SK-N-SH (cell line): ENCODE measurements around the gene ADTRP. TPM values are rescaled to one million over a fixed set of nuclear protein-coding genes. Genes with fewer than 3 reads are reported as not detected.

Source experiments
- CTCF ChIA-PET: fragments of 300-600, 350-600 bp; formaldehyde crosslinking; extraction: SDS; loops from one replicate; lab custom pipeline; 2021; lab: Yijun Ruan, JAX
- POLR2A ChIA-PET: fragments of 350-600 bp; sonication (Branson Sonifier 250); formaldehyde crosslinking; extraction: SDS; loops from one replicate; lab custom pipeline; 2020; ENCODE audit warnings: antibody characterized with exemption, inconsistent platforms; lab: Yijun Ruan, JAX
- DNase-seq: peaks from one replicate; pipeline ENCODE4 v3.0.0; 2012
- H2AFZ ChIP-seq: fragments of 200-600 bp; sonication (generic); 2 replicates; pipeline ENCODE4 v1.8.1; 2016; ENCODE audit warnings: antibody characterized with exemption, mild to moderate bottlenecking, low read depth
- H3F3A ChIP-seq: fragments of 200-600 bp; sonication (generic); replicated peaks from 2 replicates; pipeline ENCODE3; 2016; ENCODE audit warnings: antibody characterized with exemption, mild to moderate bottlenecking; ENCODE audit not compliant: insufficient read depth
- H3K27ac ChIP-seq, 2 experiments: fragments of 200-500 bp in 1 of 2; fragments of 200-600 bp in 1 of 2; sonication (Bioruptor generic) in 1 of 2; sonication (generic), shearing (Covaris generic) in 1 of 2; 2 replicates each; pipeline versions ENCODE4 v1.5.1 to v1.6.1; 2014 to 2016; ENCODE audit warnings: low read depth in 2 of 2, inconsistent platforms in 1 of 2, low read length in 1 of 2, mild to moderate bottlenecking in 1 of 2, mixed read lengths in 1 of 2
- H3K27me3 ChIP-seq: fragments of 200-600 bp; sonication (generic), shearing (Covaris generic); 2 replicates; pipeline ENCODE4 v1.6.1; 2016; ENCODE audit warnings: mixed run types; ENCODE audit not compliant: insufficient read depth
- H3K36me3 ChIP-seq, 2 experiments: fragments of 200-500 bp in 1 of 2; fragments of 200-600 bp in 1 of 2; sonication (Bioruptor generic) in 1 of 2; sonication (generic) in 1 of 2; replicated peaks in 1 of 2; 2 replicates each; pipeline versions ENCODE3 to v1.5.1; 2014 to 2016; ENCODE audit warnings: low read length in 1 of 2, mild to moderate bottlenecking in 1 of 2; ENCODE audit not compliant: insufficient read depth in 2 of 2, control insufficient read depth in 1 of 2
- H3K4me1 ChIP-seq, 2 experiments: fragments of 200-500 bp in 1 of 2; fragments of 200-600 bp in 1 of 2; sonication (Bioruptor generic) in 1 of 2; sonication (generic), shearing (Covaris generic) in 1 of 2; 2 replicates each; pipeline versions ENCODE4 v1.5.1 to v1.6.1; 2014 to 2016; ENCODE audit warnings: low read depth in 1 of 2, low read length in 1 of 2, mixed run types in 1 of 2; ENCODE audit not compliant: insufficient read depth in 2 of 2, control insufficient read depth in 1 of 2
- H3K4me2 ChIP-seq: fragments of 200-600 bp; sonication (generic), shearing (Covaris generic); 2 replicates; pipeline ENCODE4 v1.6.1; 2017; ENCODE audit warnings: mixed run types
- H3K4me3 ChIP-seq, 2 experiments: fragments of 200-500 bp in 1 of 2; fragments of 200-600 bp in 1 of 2; sonication (Bioruptor generic) in 1 of 2; sonication (generic), shearing (Covaris generic) in 1 of 2; 2 replicates each; pipeline versions ENCODE4 v1.5.1 to v1.8.1; 2014 to 2016; ENCODE audit warnings: low read depth in 2 of 2, inconsistent platforms in 1 of 2, low read length in 1 of 2, mild to moderate bottlenecking in 1 of 2, mixed read lengths in 1 of 2, moderate library complexity in 1 of 2
- H3K79me2 ChIP-seq: fragments of 200-600 bp; sonication (generic); 2 replicates; pipeline ENCODE4 v1.8.1; 2017; ENCODE audit warnings: mild to moderate bottlenecking; ENCODE audit not compliant: insufficient read depth
- H3K9ac ChIP-seq: fragments of 200-600 bp; sonication (generic); 2 replicates; pipeline ENCODE4 v1.6.1; 2017; ENCODE audit warnings: mixed run types
- H3K9me2 ChIP-seq: fragments of 200-600 bp; sonication (generic); 2 replicates; pipeline ENCODE4 v1.6.1; 2017; ENCODE audit warnings: mixed run types
- H3K9me3 ChIP-seq: fragments of 200-600 bp; sonication (generic); 2 replicates; pipeline ENCODE4 v1.6.1; 2017; ENCODE audit warnings: mixed run types, mild to moderate bottlenecking, moderate library complexity
- H4K20me1 ChIP-seq: fragments of 200-600 bp; sonication (generic); 2 replicates; pipeline ENCODE4 v1.6.1; 2017; ENCODE audit warnings: mild to moderate bottlenecking, mixed run types; ENCODE audit not compliant: insufficient read depth
- CTCF ChIP-seq: fragments of 200-600 bp; sonication (generic); IDR thresholded peaks from 2 replicates; pipeline ENCODE4 v1.6.1; 2017; ENCODE audit warnings: antibody characterized with exemption, mild to moderate bottlenecking, moderate library complexity
- FOSL2 ChIP-seq: IDR thresholded peaks from 2 replicates; pipeline ENCODE4 v1.4.0; 2012; ENCODE audit warnings: low read depth, mild to moderate bottlenecking, moderate library complexity, borderline replicate concordance
- FOXM1 ChIP-seq: IDR thresholded peaks from 2 replicates; pipeline ENCODE4 v1.4.0; 2012; ENCODE audit warnings: low read depth, mild to moderate bottlenecking
- GABPA ChIP-seq: IDR thresholded peaks from 2 replicates; pipeline ENCODE4 v1.4.0; 2012; ENCODE audit warnings: low read depth, mild to moderate bottlenecking
- GATA2 ChIP-seq: sonication (generic); formaldehyde crosslinking; IDR thresholded peaks from 2 replicates; pipeline ENCODE4 v1.5.0; 2020; ENCODE audit warnings: mild to moderate bottlenecking, missing genetic modification reagents
- JUND ChIP-seq: IDR thresholded peaks from 2 replicates; pipeline ENCODE4 v1.4.0; 2012
- MAX ChIP-seq: IDR thresholded peaks from 2 replicates; pipeline ENCODE4 v1.4.0; 2012; ENCODE audit warnings: low read depth
- MEF2A ChIP-seq: IDR thresholded peaks from 2 replicates; pipeline ENCODE4 v1.4.0; 2012; ENCODE audit warnings: low read depth, borderline replicate concordance
- NFIC ChIP-seq: IDR thresholded peaks from 2 replicates; pipeline ENCODE4 v1.4.0; 2012; ENCODE audit warnings: borderline replicate concordance
- RCOR1 ChIP-seq: fragments of 150-350 bp; IDR thresholded peaks from 2 replicates; pipeline ENCODE4 v1.6.1; 2017; ENCODE audit warnings: antibody characterized with exemption, low read length
- RXRA ChIP-seq: IDR thresholded peaks from 2 replicates; pipeline ENCODE4 v1.4.0; 2012; ENCODE audit warnings: low read depth, mild to moderate bottlenecking, borderline replicate concordance
- SIN3A ChIP-seq: IDR thresholded peaks from 2 replicates; pipeline ENCODE4 v1.6.1; 2012; ENCODE audit warnings: low read depth, mild to moderate bottlenecking, low read length, moderate library complexity, borderline replicate concordance
- SMC3 ChIP-seq: IDR thresholded peaks from 2 replicates; pipeline ENCODE4 v1.6.1; 2012; ENCODE audit warnings: low read depth, low read length, improper control_type of control experiment
- TAF1 ChIP-seq: IDR thresholded peaks from 2 replicates; pipeline ENCODE4 v1.6.1; 2012; ENCODE audit warnings: low read depth, mild to moderate bottlenecking, low read length, moderate library complexity, borderline replicate concordance
- USF2 ChIP-seq: fragments of 150-350 bp; IDR thresholded peaks from 2 replicates; pipeline ENCODE4 v1.6.1; 2017; ENCODE audit warnings: antibody characterized with exemption, low read length, low read depth, borderline replicate concordance
- WGBS: methylation state at CpG from one replicate; pipeline ENCODE4 v1.1.6; 2017; ENCODE audit warnings: low lambda C conversion rate; 5-methylcytosine and 5-hydroxymethylcytosine counted together
- polyA plus RNA-seq, 3 experiments: library from polyadenylated mRNA; depleted of rRNA; stranded (reverse); fragments of >200 nt; gene quantifications; 2 replicates each; pipeline ENCODE4 v1.2.3, GENCODE V29; 2012
- TF ChIP-seq, protein P1 (sequence below): IDR thresholded peaks from 2 replicates; pipeline ENCODE4 v1.6.1; 2012; ENCODE audit warnings: mild to moderate bottlenecking, low read depth, low read length, moderate library complexity
- TF ChIP-seq, protein P2 (sequence below): IDR thresholded peaks from 2 replicates; pipeline ENCODE4 v1.4.0; 2012; ENCODE audit warnings: low read depth, borderline replicate concordance

ADTRP gene
- polyA plus RNA-seq, 1 of the 3 experiments (the other 2 are of a cell fraction) = 0.84 TPM

- H3K79me2 ChIP-seq = no peaks in the 10 kb centered on the region
- H3K36me3 ChIP-seq = no peaks in the 10 kb centered on the region
- no peaks in the 10 kb centered on the region for H3K27me3 ChIP-seq
- no peaks in the 10 kb centered on the region for H3K9me3 ChIP-seq
- ChIA-PET CTCF (no interaction called here), POLR2A (no interaction called here)
- no peak overlapping the region for H3K9ac ChIP-seq
- H3K27ac ChIP-seq = no peak overlapping the region
- WGBS = 67% methylated on average over 3 of the region's 3 CpGs
- no peak for DNase-seq
- no peaks in the 10 kb centered on the region for H3K4me1 ChIP-seq
- H2AFZ ChIP-seq = no peak overlapping the region
- H3K4me2 ChIP-seq = no peak overlapping the region
- no peak for TF ChIP-seq GABPA
- TF ChIP-seq USF2 = no peak
- no peak for TF ChIP-seq TAF1
- no peak for TF ChIP-seq CTCF
- no peak for TF ChIP-seq JUND
- no peak for TF ChIP-seq GATA2 (CRISPR knock-in tag)
- no peak for TF ChIP-seq RXRA
- H3K4me3 ChIP-seq = no peak overlapping the region
- no peaks in the 10 kb centered on the region for H3F3A ChIP-seq
- H3K9me2 ChIP-seq = no peaks in the 10 kb centered on the region
- H4K20me1 ChIP-seq = no peaks in the 10 kb centered on the region
Measured at GRCh38 chr6:11744753-11745152, 33.9 kb downstream of the ADTRP start.

- H3K27ac ChIP-seq = no peak overlapping the region
- H3K9ac ChIP-seq = no peak overlapping the region
- no peak overlapping the region for H2AFZ ChIP-seq
- H3K79me2 ChIP-seq = no peaks in the 10 kb centered on the region
- DNase-seq = no peak
- H3K9me2 ChIP-seq = no peaks in the 10 kb centered on the region
- H3K4me2 ChIP-seq = no peak overlapping the region
- H3K27me3 ChIP-seq = no peaks in the 10 kb centered on the region
- no peaks in the 10 kb centered on the region for H3K4me1 ChIP-seq
- CTCF ChIA-PET = no interaction called here
- WGBS = 58% methylated on average over 1 of the region's 1 CpG
- H3K9me3 ChIP-seq = no peaks in the 10 kb centered on the region
- H3F3A ChIP-seq = no peaks in the 10 kb centered on the region
- no peak overlapping the region for H3K4me3 ChIP-seq
- no peaks in the 10 kb centered on the region for H4K20me1 ChIP-seq
- POLR2A ChIA-PET = no interaction called here
- H3K36me3 ChIP-seq = no peaks in the 10 kb centered on the region
- TF ChIP-seq JUND = no peak
- no peak for TF ChIP-seq CTCF
- TF ChIP-seq GABPA = no peak
- TF ChIP-seq FOSL2 = no peak
- TF ChIP-seq TAF1 = no peak
- TF ChIP-seq RCOR1 = no peak
- TF ChIP-seq MAX = no peak
- no peak for TF ChIP-seq NFIC
- TF ChIP-seq MEF2A = no peak
- TF ChIP-seq, protein P1, sequence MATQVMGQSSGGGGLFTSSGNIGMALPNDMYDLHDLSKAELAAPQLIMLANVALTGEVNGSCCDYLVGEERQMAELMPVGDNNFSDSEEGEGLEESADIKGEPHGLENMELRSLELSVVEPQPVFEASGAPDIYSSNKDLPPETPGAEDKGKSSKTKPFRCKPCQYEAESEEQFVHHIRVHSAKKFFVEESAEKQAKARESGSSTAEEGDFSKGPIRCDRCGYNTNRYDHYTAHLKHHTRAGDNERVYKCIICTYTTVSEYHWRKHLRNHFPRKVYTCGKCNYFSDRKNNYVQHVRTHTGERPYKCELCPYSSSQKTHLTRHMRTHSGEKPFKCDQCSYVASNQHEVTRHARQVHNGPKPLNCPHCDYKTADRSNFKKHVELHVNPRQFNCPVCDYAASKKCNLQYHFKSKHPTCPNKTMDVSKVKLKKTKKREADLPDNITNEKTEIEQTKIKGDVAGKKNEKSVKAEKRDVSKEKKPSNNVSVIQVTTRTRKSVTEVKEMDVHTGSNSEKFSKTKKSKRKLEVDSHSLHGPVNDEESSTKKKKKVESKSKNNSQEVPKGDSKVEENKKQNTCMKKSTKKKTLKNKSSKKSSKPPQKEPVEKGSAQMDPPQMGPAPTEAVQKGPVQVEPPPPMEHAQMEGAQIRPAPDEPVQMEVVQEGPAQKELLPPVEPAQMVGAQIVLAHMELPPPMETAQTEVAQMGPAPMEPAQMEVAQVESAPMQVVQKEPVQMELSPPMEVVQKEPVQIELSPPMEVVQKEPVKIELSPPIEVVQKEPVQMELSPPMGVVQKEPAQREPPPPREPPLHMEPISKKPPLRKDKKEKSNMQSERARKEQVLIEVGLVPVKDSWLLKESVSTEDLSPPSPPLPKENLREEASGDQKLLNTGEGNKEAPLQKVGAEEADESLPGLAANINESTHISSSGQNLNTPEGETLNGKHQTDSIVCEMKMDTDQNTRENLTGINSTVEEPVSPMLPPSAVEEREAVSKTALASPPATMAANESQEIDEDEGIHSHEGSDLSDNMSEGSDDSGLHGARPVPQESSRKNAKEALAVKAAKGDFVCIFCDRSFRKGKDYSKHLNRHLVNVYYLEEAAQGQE = no peak
- TF ChIP-seq, protein P2, sequence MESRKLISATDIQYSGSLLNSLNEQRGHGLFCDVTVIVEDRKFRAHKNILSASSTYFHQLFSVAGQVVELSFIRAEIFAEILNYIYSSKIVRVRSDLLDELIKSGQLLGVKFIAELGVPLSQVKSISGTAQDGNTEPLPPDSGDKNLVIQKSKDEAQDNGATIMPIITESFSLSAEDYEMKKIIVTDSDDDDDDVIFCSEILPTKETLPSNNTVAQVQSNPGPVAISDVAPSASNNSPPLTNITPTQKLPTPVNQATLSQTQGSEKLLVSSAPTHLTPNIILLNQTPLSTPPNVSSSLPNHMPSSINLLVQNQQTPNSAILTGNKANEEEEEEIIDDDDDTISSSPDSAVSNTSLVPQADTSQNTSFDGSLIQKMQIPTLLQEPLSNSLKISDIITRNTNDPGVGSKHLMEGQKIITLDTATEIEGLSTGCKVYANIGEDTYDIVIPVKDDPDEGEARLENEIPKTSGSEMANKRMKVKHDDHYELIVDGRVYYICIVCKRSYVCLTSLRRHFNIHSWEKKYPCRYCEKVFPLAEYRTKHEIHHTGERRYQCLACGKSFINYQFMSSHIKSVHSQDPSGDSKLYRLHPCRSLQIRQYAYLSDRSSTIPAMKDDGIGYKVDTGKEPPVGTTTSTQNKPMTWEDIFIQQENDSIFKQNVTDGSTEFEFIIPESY = no peak
- no peak for TF ChIP-seq SMC3
- TF ChIP-seq FOXM1 = no peak
- TF ChIP-seq SIN3A = no peak
Measured at GRCh38 chr6:11744101-11744500, 34.5 kb downstream of the ADTRP start.
